GM21367 (cell line): Measurements from ENCODE around the gene OSBPL1A.

Source experiments
- ATAC-seq: cut with Tn5 transposase; IDR thresholded peaks from one replicate; pipeline ENCODE4 v1.9.1; 2021; ENCODE audit not compliant: unreplicated experiment

OSBPL1A gene

GRCh38 chr18:24138409-24138788 lies 259.2 kb downstream of the OSBPL1A start:
- ATAC-seq: no peak

- no peak for ATAC-seq
Measured at GRCh38 chr18:24136967-24137373, 260.7 kb downstream of the OSBPL1A start.

GRCh38 chr18:24130494-24130893 lies 267.1 kb downstream of the OSBPL1A start:
- ATAC-seq: no peak

- ATAC-seq: no peak
Measured at GRCh38 chr18:24128700-24129099, 268.9 kb downstream of the OSBPL1A start.

- ATAC-seq: no peak
Measured at GRCh38 chr18:24127735-24128134, 269.9 kb downstream of the OSBPL1A start.

- no peak for ATAC-seq
Measured at GRCh38 chr18:24126155-24126961, 271.3 kb downstream of the OSBPL1A start.

GRCh38 chr18:24121625-24122024 lies 276.0 kb downstream of the OSBPL1A start:
- ATAC-seq: no peak

GRCh38 chr18:24120676-24121075 lies 276.9 kb downstream of the OSBPL1A start:
- ATAC-seq: no peak

- peak; percentile 57 for ATAC-seq
Measured at GRCh38 chr18:24118750-24119577, 278.7 kb downstream of the OSBPL1A start.

- ATAC-seq: no peak
Measured at GRCh38 chr18:24115628-24116027, 282.0 kb downstream of the OSBPL1A start.

- ATAC-seq: no peak
Measured at GRCh38 chr18:24114924-24115549, 282.6 kb downstream of the OSBPL1A start.

- no peak for ATAC-seq
Measured at GRCh38 chr18:24112874-24113615, 284.6 kb downstream of the OSBPL1A start.

- no peak for ATAC-seq
Measured at GRCh38 chr18:24112464-24112863, 285.2 kb downstream of the OSBPL1A start.
